Stomach (tissue), 9 donors: ENCODE measurements around the gene MPP4. TPM values are rescaled to one million over a fixed set of nuclear protein-coding genes. Genes with fewer than 3 reads are reported as not detected.

Source experiments
- DNase-seq, 2 donors: peaks; one replicate each; pipeline versions ENCODE4 v3.0.0 to v3.0.0-alpha.2; 2013 to 2019
- H3K27ac ChIP-seq, 5 donors: fragments of 200-600 bp in 4 of 5; sonication (generic) in 4 of 5; one replicate each; pipeline ENCODE4 v1.5.1; 2013 to 2019; ENCODE audit warnings: mild to moderate bottlenecking in 1 of 5, moderate library complexity in 1 of 5
- H3K27me3 ChIP-seq, 3 donors: fragments of 200-600 bp; sonication (generic); one replicate each; pipeline ENCODE4 v1.5.1; 2017 to 2019; ENCODE audit warnings: mixed run types in 1 of 3
- H3K36me3 ChIP-seq, 4 donors: fragments of 200-600 bp; sonication (generic); 1 replicate in 3 of 4; 2 replicates in 1 of 4; pipeline ENCODE4 v1.5.1; 2016 to 2019
- H3K4me1 ChIP-seq, 4 donors: fragments of 200-600 bp; sonication (generic); one replicate each; pipeline ENCODE4 v1.5.1; 2016 to 2019
- H3K4me3 ChIP-seq, 4 donors: fragments of 200-600 bp; sonication (generic) in 3 of 4; one replicate each; pipeline ENCODE4 v1.5.1; 2016 to 2019; ENCODE audit warnings: mild to moderate bottlenecking in 1 of 4
- H3K9me3 ChIP-seq, 4 donors: fragments of 200-600 bp; sonication (generic); one replicate each; pipeline ENCODE4 v1.5.1; 2016 to 2019
- CTCF ChIP-seq, 7 experiments: fragments of 450-650 bp in 4 of 7; fragments of 200-600 bp in 3 of 7; sonication (generic) in 3 of 7; IDR thresholded peaks; one replicate each; pipeline ENCODE4 v1.5.1; 2016 to 2019; ENCODE audit warnings: antibody characterized with exemption in 7 of 7, control low read depth in 2 of 7, mild to moderate bottlenecking in 1 of 7
- EP300 ChIP-seq: sonication (generic); formaldehyde crosslinking; IDR thresholded peaks from one replicate; pipeline ENCODE4 v1.6.1; 2017; ENCODE audit warnings: antibody characterized with exemption
- POLR2A ChIP-seq, 4 donors: fragments of 450-650 bp; IDR thresholded peaks; one replicate each; pipeline ENCODE4 v1.6.1; 2016; ENCODE audit warnings: antibody characterized with exemption in 4 of 4, control low read depth in 2 of 4, mild to moderate bottlenecking in 1 of 4, moderate library complexity in 1 of 4
- POLR2AphosphoS5 ChIP-seq, 3 donors: sonication (generic); formaldehyde crosslinking; IDR thresholded peaks; one replicate each; pipeline ENCODE4 v1.6.1; 2016; ENCODE audit warnings: antibody characterized with exemption in 3 of 3
- WGBS, 5 donors: extraction: QIAGEN DNeasy Blood & Tissue Kit in 3 of 5; methylation state at CpG; one replicate each; pipeline versions ENCODE4 v1.1.5 to v1.1.7; 2013 to 2018; 5-methylcytosine and 5-hydroxymethylcytosine counted together
- intact Hi-C: fragments of 100-400 bp; cut with DNase I; formaldehyde crosslinking; loops from one replicate; pipeline ENCODE4 v1.15.1; 2023; ENCODE audit warnings: low total_unique reads
- polyA plus RNA-seq, 3 donors: library from polyadenylated mRNA; stranded (reverse); fragments of 200-250 nt; gene quantifications; one replicate each; pipeline ENCODE4 v1.2.3, GENCODE V29; 2013
- total RNA-seq, 5 donors: library from RNA; depleted of rRNA; stranded (reverse); fragments of >200 nt; gene quantifications; one replicate each; pipeline versions ENCODE4 v1.1.0 to v1.2.3, GENCODE V29; 2014 to 2016
- donor health status: healthy with polysubstance abuse.
- donor health status: Bipolar disorder and iron deficiency.
- donor health status: healthy.

The MPP4 gene
- total and polyA plus RNA-seq, 8 donors: 0.46 to 0.73 TPM; not detected in 6

- no peak overlapping the region for H3K4me3 ChIP-seq
- no peak for DNase-seq
- WGBS, 5 donors: 71 to 87% (median 83%) methylated on average over 3 of the region's 3 CpGs
- H3K9me3 ChIP-seq: no peaks in the 10 kb centered on the region
- intact Hi-C loops: no loop called here
- TF ChIP-seq EP300 (no peak), CTCF (IDR thresholded peaks at IDR 0.05) (no peak), POLR2A (IDR thresholded peaks at IDR 0.05) (no peak), POLR2AphosphoS5 (IDR thresholded peaks at IDR 0.05) (no peak)
- H3K27me3 ChIP-seq: no peaks in the 10 kb centered on the region
- H3K36me3 ChIP-seq: peaks cover 0 to 45% (median 31%) of the 10 kb centered on the region in 4 donors
- no peak overlapping the region for H3K27ac ChIP-seq
- H3K4me1 ChIP-seq: peaks cover 7 to 21% (median 14%) of the 10 kb centered on the region in 4 donors
These were observed 59.2 kb downstream of the MPP4 start for GRCh38 chr2:201639205-201639604.

- intact Hi-C loops: no loop called here
- Histone ChIP-seq H3K4me3 (no peak overlapping the region), H3K27me3 (no peaks in the 10 kb centered on the region), H3K27ac (no peak overlapping the region), H3K4me1 (peaks cover 0 to 12% (median 6%) of the 10 kb centered on the region in 4 donors), H3K36me3 (peaks cover 0 to 54% (median 39%) of the 10 kb centered on the region in 4 donors), H3K9me3 (no peaks in the 10 kb centered on the region)
- 78 to 90% (median 82%) methylated on average over 4 of the region's 4 CpGs for whole genome bisulfite sequencing, 5 donors
- TF ChIP-seq EP300 (no peak), CTCF (IDR thresholded peaks at IDR 0.05) (no peak), POLR2A (IDR thresholded peaks at IDR 0.05) (no peak), POLR2AphosphoS5 (IDR thresholded peaks at IDR 0.05) (no peak)
- DNase-seq: no peak
These were observed 60.1 kb downstream of the MPP4 start for GRCh38 chr2:201638326-201638725.

GRCh38 chr2:201633661-201634249 is 64.7 kb downstream of the MPP4 start:
- H3K27ac ChIP-seq: no peak overlapping the region
- intact Hi-C loops: no loop called here
- 68 to 81% (median 78%) methylated on average over 4 of the region's 4 CpGs for WGBS, 5 donors

GRCh38 chr2:201631041-201631440 is 67.4 kb downstream of the MPP4 start:
- H3K36me3 ChIP-seq: peaks cover 0 to 96% (median 76%) of the 10 kb centered on the region in 4 donors
- intact Hi-C loops: no loop called here
- H3K27ac ChIP-seq: no peak overlapping the region
- no peak for DNase-seq
- no peaks in the 10 kb centered on the region for H3K4me1 ChIP-seq
- H3K4me3 ChIP-seq: no peak overlapping the region
- no peaks in the 10 kb centered on the region for H3K9me3 ChIP-seq
- 89 to 97% (median 95%) methylated on average over 8 of the region's 8 CpGs for WGBS, 5 donors
- no peaks in the 10 kb centered on the region for H3K27me3 ChIP-seq
- TF ChIP-seq POLR2AphosphoS5 (IDR thresholded peaks at IDR 0.05) (no peak), CTCF (IDR thresholded peaks at IDR 0.05) (no peak), EP300 (no peak), POLR2A (IDR thresholded peaks at IDR 0.05) (no peak)

More at GRCh38 chr2:201633661-201634249, 64.7 kb downstream of the MPP4 start:
- no peaks in the 10 kb centered on the region for H3K9me3 ChIP-seq
- H3K36me3 ChIP-seq: peaks cover 0 to 95% (median 77%) of the 10 kb centered on the region in 4 donors
- no peaks in the 10 kb centered on the region for H3K4me1 ChIP-seq
- no peak for TF ChIP-seq POLR2AphosphoS5 (IDR thresholded peaks at IDR 0.05)
- no peak for TF ChIP-seq CTCF (IDR thresholded peaks at IDR 0.05)
- TF ChIP-seq POLR2A (IDR thresholded peaks at IDR 0.05): no peak
- DNase-seq: no peak
- H3K27me3 ChIP-seq: no peaks in the 10 kb centered on the region
- H3K4me3 ChIP-seq: no peak overlapping the region
